H1 (cell line): Measurements from ENCODE around the gene CDPF1. TPM values are rescaled to one million over a fixed set of nuclear protein-coding genes. Genes with fewer than 3 reads are reported as not detected.

Experiments used
- EGR1 ChIP-seq: IDR thresholded peaks from 2 replicates; pipeline ENCODE4 v1.6.1; 2011; ENCODE audit warnings: low read depth, low read length, borderline replicate concordance
- polyA plus RNA-seq, 7 experiments: library from polyadenylated mRNA; depleted of rRNA in 3 of 7; stranded (reverse) in 5 of 7; unstranded in 2 of 7; fragments of >200 nt in 5 of 7; fragments of 200-250 nt in 2 of 7; gene quantifications; 1 replicate in 5 of 7; 2 replicates in 1 of 7; 4 replicates in 1 of 7; pipeline versions ENCODE4 v1.2.1 to v1.2.3, GENCODE V29; 2011 to 2013; ENCODE audit warnings: missing spikeins in 2 of 7, mixed read lengths in 2 of 7
- total RNA-seq: library from RNA; stranded (reverse); fragmentation: NEBNext Ultra II Directional; extraction: Animal tissue kit (Norgen Biotek cat#: 25700); gene quantifications from 2 replicates; pipeline ENCODE4 v1.2.1, GENCODE V29; 2021

Gene CDPF1
- total and polyA plus RNA-seq, 2 of the 8 experiments (the other 6 are each of a cell fraction or from before 2014, with no cell fraction given): 9.7 to 13.7 TPM

GRCh38 chr22:46278656-46279645 is 28.9 kb upstream of the CDPF1 start (continued):
- no peak for TF ChIP-seq EGR1
